Neural cell (in vitro differentiated cells): ENCODE data around the gene USP10.

ENCODE experiments used
- EP300 ChIP-seq: fragments of 450-650 bp; conservative IDR thresholded peaks from 2 replicates; pipeline ENCODE4 v1.6.1; 2014; ENCODE audit warnings: antibody characterized with exemption, mild to moderate bottlenecking, moderate library complexity; ENCODE audit not compliant: poor library complexity, severe bottlenecking
- EZH2 ChIP-seq: fragments of 200-600, 300-800 bp; shearing (Covaris generic), sonication (generic); IDR thresholded peaks from 2 replicates; pipeline ENCODE4 v1.6.1; 2014; ENCODE audit warnings: antibody characterized with exemption, low read length, borderline replicate concordance, mild to moderate bottlenecking; ENCODE audit not compliant: insufficient read depth, poor library complexity, severe bottlenecking
- MXI1 ChIP-seq: fragments of 450-650 bp; conservative IDR thresholded peaks from 2 replicates; pipeline ENCODE4 v1.6.1; 2014; ENCODE audit warnings: antibody characterized with exemption, mild to moderate bottlenecking; ENCODE audit not compliant: poor library complexity, severe bottlenecking
- POLR2AphosphoS5 ChIP-seq: IDR thresholded peaks from 2 replicates; pipeline ENCODE4 v1.6.1; 2012
- RAD21 ChIP-seq: fragments of 450-650 bp; conservative IDR thresholded peaks from 2 replicates; pipeline ENCODE4 v1.6.1; 2014; ENCODE audit warnings: antibody characterized with exemption, mild to moderate bottlenecking, moderate library complexity
- SMC3 ChIP-seq: fragments of 450-650 bp; conservative IDR thresholded peaks from 2 replicates; pipeline ENCODE4 v1.6.1; 2014; ENCODE audit warnings: antibody characterized with exemption, mild to moderate bottlenecking, moderate library complexity; ENCODE audit not compliant: poor library complexity
- TF ChIP-seq, protein P1 (sequence below): fragments of 450-650 bp; IDR thresholded peaks from 2 replicates; pipeline ENCODE4 v1.5.1; 2014; ENCODE audit warnings: antibody characterized with exemption, mild to moderate bottlenecking, moderate library complexity; ENCODE audit not compliant: poor library complexity, severe bottlenecking
- TF ChIP-seq, protein P2 (sequence below): IDR thresholded peaks from 2 replicates; pipeline ENCODE4 v1.6.1; 2012; ENCODE audit warnings: borderline replicate concordance

DNA sequence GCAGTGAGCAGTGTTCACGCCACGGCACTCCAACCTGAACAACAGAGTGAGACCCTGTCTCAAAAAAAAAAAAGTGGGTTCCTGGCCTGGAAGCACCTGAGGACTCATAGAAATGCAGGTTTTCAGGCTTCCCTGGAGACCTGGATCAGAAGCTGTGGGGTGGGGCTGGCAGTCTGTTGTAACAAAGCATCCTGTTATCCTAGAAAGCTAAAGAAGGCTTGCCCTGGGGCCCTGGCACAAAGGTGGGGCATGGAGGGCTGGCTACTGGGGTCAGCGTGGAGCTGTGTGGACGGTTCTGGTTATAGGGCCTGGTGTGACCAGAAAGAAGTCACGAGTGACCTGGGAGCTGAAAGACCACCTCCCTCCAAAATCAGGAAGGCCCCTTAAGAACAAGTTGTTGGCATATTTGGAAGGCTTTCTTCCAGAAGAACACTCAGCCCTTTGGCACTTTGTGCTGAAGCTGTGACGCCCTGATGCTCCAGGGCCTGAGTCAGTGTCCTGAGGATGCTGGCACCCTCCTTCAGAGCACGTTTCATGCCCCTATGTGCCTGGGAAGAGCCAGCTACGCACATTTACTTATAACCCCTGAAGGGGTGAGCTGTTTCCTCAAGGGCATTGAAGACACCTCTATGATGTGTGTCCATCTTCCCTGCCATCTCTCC is 126.2 kb downstream of the USP10 start:
- TF ChIP-seq, protein P1, sequence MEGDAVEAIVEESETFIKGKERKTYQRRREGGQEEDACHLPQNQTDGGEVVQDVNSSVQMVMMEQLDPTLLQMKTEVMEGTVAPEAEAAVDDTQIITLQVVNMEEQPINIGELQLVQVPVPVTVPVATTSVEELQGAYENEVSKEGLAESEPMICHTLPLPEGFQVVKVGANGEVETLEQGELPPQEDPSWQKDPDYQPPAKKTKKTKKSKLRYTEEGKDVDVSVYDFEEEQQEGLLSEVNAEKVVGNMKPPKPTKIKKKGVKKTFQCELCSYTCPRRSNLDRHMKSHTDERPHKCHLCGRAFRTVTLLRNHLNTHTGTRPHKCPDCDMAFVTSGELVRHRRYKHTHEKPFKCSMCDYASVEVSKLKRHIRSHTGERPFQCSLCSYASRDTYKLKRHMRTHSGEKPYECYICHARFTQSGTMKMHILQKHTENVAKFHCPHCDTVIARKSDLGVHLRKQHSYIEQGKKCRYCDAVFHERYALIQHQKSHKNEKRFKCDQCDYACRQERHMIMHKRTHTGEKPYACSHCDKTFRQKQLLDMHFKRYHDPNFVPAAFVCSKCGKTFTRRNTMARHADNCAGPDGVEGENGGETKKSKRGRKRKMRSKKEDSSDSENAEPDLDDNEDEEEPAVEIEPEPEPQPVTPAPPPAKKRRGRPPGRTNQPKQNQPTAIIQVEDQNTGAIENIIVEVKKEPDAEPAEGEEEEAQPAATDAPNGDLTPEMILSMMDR, result no peak
- TF ChIP-seq EZH2, result no peak
- TF ChIP-seq SMC3, result no peak
- no peak for TF ChIP-seq POLR2AphosphoS5
- TF ChIP-seq RAD21, result no peak
- TF ChIP-seq, protein P2, sequence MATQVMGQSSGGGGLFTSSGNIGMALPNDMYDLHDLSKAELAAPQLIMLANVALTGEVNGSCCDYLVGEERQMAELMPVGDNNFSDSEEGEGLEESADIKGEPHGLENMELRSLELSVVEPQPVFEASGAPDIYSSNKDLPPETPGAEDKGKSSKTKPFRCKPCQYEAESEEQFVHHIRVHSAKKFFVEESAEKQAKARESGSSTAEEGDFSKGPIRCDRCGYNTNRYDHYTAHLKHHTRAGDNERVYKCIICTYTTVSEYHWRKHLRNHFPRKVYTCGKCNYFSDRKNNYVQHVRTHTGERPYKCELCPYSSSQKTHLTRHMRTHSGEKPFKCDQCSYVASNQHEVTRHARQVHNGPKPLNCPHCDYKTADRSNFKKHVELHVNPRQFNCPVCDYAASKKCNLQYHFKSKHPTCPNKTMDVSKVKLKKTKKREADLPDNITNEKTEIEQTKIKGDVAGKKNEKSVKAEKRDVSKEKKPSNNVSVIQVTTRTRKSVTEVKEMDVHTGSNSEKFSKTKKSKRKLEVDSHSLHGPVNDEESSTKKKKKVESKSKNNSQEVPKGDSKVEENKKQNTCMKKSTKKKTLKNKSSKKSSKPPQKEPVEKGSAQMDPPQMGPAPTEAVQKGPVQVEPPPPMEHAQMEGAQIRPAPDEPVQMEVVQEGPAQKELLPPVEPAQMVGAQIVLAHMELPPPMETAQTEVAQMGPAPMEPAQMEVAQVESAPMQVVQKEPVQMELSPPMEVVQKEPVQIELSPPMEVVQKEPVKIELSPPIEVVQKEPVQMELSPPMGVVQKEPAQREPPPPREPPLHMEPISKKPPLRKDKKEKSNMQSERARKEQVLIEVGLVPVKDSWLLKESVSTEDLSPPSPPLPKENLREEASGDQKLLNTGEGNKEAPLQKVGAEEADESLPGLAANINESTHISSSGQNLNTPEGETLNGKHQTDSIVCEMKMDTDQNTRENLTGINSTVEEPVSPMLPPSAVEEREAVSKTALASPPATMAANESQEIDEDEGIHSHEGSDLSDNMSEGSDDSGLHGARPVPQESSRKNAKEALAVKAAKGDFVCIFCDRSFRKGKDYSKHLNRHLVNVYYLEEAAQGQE, result no peak
- TF ChIP-seq EP300, result no peak
- no peak for TF ChIP-seq MXI1
